Activated CD8-positive, alpha-beta memory T cell treated with anti-CD3 and anti-CD28 coated beads, Interleukin-2, amount 50 U/mL, for 1 hour (primary cell): ENCODE results near the gene GNGT1.
"Not testable (repeated sequence)": the region's sequence is repeated elsewhere in the genome, so short reads cannot be mapped to it uniquely, and the experiment has no call there.

Experiments used
- DNase-seq: peaks from one replicate; pipeline ENCODE4 v3.0.0-alpha.2; 2020; ENCODE audit errors: extremely low read depth

Gene GNGT1

DNA sequence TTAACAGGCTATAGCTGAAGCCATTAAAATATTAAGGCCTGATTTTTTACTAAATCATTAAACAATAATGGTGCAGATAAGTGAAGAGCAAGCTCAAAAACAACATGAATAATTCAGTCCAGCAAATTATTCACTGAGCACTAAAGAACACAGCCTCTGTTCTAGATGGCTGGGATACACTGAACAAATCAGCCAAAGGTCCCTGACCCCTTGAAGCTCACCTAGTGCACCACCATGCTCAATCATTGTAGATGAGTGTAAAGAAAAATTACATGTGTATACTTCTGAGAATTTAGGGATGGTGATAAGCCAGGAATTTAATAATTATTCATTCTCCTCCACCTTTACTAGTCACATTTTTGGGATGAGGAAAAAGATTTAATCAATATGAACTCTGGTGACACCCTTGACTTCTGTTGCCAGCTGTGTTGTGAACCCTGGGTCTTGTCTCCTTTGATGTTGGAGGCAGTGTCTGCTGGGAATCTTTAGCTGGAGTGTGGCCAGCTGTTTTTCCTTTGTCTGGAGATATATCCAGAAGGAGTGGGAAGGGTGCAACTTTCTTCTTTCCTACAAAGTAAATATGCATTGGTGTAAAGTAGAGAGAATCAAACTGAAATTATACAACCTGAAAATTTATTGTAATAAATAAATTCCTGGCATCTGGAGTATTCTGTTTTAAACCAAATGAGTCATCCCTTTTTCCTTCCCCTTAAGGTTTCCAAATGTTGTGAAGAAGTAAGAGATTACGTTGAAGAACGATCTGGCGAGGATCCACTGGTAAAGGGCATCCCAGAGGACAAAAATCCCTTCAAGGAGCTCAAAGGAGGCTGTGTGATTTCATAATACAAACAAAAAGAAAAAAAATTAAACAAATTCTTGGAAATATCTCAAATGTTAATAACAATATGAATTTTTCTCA, 4.0 kb downstream of the GNGT1 start:
- DNase-seq: no peak

DNA sequence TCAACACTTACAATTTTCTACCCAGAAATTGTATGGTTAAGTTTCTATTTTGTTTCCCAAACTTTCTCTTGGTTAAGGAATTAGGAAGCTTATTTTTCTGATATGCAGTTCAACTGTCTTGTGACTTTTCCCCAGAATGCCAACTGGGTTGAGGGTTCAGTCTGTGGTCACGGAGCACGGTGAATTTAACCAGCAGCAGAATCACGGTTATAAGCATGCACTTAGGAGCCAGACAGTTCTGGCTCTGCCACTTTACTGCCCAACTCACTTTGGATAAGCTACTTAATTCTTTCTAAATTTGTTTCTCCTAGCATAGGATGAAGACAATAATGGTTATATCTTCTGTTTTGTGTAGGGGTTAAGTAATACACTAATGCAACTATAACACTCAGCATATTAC, 4.9 kb downstream of the GNGT1 start:
- not testable (repeated sequence) for DNase-seq

DNA sequence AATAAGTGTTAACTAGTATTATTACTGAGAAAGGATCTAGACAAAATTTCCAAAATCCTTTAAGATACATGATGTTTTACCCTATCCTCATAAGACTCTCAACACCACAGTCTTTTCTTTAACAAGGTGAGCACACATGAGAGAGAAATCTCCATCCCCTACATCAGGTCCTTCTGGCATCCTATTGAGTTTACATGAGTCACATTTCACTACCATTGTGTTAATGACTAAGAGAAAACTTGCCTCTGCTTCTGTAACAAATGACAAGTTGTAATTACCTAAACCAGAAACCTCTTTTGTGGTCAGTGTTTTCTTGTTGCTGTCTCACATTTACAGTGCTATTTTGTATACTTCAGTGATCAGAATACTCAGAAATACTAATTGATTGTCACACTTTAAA, 5.3 kb downstream of the GNGT1 start:
- DNase-seq: not testable (repeated sequence)

DNA sequence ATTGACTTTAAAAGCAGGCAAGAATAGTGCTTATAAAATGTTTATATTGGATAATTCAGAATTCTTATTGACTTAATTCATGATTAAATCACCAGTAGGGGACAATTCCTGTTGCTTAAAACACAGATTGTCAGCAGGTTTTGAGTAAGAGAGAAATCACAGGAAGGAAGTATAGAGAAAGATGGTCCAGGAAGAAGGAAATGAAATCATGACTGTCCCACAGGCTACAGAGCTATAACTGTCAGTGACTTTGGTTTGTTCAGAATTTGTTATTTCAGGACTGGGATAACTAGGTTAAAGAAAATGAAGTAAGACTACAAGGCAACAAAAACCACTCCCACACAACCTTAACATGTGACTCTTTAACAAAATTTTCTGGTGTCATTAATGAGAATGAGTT, 6.8 kb downstream of the GNGT1 start:
- DNase-seq: no peak

DNA sequence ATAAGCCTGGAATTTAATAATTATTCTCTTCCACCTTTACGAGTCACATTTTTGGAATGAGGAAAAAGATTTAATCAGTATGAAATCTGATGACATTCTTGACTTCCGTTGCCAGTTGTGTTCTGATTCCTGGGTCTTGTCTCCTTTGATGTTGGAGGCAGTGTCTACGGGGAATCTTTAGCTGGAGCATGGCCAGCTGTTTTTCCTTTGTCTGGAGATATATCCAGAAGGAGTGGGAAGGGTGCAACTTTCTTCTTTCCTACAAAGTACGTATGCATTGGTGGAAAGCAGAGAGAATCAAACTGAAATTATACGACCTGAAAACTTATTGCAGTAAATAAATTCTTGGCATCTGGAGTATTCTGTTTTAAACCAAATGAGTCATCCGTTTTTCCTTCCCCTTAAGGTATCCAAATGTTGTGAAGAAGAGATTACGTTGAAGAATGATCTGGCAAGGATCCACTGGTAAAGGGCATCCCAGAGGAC, 8.3 kb downstream of the GNGT1 start:
- DNase-seq: no peak

DNA sequence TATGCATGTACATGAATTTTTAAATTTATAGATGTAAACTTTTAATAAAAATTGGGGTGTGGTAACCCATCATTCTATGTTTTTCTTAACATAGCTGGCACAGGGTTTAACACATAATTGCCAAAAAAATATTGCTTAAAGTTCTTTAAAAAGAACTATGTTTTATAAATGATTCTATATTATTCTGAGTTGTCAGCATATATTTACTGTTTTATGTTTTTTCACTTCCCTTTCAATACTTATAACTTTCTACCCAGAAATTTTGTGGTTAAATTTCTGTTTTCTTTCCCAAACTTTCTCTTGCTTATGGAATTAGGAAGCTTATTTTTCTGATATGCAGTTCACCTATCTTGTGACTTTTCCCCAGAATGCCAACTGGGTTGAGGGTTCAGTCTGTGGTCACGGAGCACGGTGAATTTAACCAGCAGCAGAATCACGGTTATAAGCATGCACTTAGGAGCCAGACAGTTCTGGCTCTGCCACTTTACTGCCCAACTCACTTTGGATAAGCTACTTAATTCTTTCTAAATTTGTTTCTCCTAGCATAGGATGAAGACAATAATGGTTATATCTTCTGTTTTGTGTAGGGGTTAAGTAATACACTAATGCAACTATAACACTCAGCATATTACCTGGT, 9.0 kb downstream of the GNGT1 start:
- not testable (repeated sequence) for DNase-seq

DNA sequence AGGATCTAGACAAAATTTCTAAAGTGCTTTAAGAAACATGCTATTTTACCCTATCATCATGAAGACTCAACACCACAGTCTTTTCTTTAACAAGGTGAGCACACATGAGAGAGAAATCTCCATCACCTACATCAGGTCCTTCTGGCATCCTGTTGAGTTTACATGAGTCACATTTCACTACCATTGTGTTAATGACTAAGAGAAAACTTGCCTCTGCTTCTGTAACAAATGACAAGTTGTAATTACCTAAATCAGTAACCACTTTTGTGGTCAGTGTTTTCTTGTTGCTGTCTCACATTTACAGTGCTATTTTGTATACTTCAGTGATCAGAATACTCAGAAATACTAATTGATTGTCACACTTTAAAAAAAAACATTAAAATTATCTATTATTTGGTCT, 9.5 kb downstream of the GNGT1 start:
- not testable (repeated sequence) for DNase-seq

DNA sequence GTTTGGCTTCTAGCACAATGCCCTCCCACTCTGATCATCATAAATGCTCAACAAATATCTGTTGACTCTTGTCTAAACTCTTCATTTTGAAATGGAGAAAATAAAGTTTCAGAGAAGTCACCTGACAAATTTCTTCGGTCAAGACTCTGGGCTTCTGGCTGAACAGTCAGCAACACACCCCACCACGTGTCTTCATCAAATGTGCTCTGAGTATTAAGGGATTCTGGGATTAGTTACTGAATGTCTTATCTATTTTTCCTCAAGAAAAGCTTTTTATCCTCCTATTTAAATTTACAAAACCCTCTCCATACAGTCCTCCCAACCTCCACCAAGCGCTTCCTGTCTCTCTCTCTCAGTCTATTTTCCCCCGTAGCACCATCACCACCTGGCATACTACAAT, 9.9 kb downstream of the GNGT1 start:
- not testable (repeated sequence) for DNase-seq

DNA sequence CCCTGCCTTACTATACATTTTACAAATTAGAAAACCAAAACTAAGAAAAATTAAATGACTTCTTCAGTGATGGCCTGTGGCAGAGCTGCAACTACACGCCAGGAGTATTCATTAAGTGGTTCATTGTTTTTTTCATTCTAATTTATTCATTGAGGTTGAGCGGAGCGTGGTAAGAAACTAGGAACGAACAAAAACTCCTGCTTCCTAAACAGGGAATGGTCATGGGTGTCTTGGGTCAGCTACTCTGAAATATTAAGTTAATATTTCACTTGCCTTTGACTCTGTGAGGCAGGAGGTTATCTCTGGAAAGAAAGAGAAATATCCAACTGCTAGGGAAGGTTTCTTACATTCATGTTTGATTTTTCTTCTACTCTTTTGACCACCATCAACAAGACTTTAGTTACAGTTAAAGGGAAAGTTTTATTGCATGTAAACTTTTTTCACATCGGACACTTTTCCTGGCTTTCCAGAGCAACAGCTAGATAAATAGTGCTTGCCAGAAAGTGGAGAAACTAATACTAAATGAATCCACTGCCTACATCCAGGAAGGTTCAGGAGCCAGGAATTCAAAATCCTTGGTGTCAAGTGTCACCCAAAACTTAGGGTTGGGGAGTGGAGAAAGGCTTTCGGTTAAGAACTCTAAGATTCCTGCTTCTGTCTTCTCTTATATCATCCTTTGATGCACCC, 14.3 kb downstream of the GNGT1 start:
- no peak for DNase-seq

DNA sequence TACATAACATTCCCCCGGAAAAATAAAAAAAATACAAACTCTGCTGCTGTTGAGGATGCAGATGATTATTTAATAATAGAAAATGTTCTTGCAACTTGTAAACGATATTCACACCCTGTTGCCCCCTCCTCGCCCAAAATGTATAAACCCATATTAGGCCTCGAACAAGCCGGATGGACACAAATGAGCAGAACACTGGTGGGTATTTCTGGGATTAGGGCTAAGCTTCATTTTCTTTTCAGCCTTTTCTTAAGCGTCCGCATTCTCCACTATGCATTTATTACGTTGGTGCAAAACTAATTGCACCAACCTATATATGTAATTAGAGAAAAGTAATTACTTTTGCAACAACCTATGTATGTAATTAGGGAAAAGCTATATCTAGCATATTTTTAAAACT, 14.8 kb downstream of the GNGT1 start:
- no peak for DNase-seq

DNA sequence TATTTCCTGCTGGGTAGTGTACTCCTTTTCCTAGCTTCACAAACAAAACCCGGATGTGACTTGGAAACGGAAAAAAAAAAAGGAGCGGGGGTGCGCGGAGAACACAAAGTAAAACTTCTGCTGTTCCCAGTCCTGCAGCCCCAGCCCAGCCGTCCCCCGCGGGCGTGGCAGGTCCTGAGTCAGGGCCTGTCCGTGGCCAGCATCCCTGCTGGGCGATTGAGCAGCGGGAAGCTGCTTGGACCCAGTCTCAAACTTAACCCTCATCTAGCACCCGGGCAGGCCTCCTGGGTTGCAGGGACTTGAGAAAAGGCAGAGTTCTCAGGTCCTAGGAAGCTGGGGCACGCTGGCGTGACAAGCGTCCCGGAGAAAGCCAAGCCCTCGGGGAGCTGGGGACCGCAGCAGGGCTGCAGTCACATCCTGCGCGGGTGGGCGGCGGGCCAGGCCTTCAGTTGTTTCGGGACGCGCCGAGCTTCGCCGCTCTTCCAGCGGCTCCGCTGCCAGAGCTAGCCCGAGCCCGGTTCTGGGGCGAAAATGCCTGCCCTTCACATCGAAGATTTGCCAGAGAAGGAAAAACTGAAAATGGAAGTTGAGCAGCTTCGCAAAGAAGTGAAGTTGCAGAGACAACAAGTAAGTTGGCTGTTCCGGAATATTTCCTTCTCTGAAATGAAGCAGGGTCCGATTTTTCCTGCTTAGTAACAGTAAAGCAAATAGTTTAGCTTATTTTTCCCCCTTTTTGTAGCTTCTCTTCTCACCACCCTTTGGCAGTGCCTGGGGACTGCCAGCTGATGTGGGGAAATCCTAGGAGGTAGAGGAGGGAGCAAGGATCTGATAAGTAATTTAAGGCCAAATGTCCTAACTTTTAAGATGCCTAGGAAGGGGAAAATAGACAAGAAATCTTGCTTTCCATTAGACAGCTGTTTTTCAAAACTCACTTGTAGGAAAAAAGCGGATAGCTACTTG, 15.5 kb downstream of the GNGT1 start, which contains the start of gene GNG11:
Gene GNG11 (plus strand): TSS at position 129 of the 960 bp plus-strand sequence. CDS start 403 bp downstream, at position 532.
- no peak for DNase-seq

DNA sequence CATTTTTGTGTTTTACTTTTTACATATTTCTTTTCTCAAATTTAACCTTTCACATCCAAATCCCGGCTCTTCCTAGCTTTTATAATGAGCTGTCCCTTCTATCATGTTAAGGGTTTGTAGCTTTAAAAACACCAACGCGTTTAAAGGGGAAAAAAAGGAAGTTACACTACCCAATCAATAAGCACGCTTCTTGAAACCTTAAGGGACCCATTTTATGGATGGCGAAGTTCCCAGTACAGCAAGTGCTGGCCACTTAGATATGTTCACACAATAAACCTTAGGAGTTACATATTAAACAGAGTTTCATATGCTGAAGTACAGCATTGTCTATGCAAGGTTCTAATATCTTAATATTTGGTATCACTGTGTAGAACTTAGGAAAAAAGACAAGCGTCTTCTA, 16.9 kb downstream of the GNGT1 start:
- DNase-seq: no peak

DNA sequence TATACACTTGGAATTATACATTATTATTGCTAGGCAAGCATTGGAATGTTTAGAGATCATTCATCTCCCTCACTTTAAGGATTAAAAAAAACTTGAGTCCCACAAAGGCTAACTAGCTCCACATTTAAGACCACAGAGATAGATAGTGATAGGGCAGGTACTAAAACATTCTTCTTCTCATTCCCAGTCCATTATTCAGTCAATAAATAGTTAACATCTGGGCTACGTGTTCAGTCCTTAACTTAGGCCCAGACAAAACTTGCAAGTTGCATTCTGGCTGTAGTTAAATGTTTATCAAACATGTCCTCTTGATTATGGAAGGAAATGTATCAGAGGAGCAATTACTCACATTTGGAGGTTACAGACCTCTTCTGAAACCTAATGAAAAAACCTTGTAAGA, 17.6 kb downstream of the GNGT1 start:
- no peak for DNase-seq

DNA sequence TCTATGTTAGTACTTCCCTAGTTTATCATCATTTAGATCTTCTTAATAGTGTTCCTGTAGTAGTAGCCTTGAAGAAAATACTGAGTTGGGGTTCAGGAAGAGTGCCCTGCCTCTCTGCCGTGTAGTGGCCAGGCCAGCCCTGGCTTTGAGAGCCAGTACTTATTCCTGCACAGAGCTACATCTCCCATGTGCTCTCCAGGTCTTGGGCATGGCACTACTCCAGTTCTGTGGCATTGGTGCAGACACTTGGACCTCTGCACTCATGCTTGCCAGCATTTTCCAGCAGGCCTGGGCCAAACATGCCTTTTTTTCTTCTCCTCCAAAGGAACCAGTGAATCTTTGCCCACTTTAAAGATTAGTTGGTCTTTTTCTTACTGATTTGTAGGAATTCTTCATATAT, 20.4 kb downstream of the GNGT1 start:
- no peak for DNase-seq

DNA sequence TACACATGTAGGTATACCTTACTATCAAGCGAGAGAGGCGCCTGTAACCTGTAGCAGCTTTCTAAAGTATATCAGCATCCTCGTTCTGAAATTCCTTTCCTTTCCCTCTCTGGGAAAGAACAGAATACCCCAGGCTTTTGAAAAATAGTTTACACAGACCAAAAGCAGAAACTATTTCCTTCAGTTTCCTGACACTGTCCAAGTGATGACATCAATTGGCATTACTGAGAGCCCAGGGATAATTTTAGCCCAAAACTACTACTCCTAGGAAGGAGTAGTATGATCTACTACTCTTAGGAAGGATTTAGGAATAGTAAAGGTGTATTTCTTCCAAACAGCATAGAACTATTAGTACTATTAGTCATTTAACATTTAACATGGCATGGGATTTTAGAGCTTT, 21.2 kb downstream of the GNGT1 start:
- no peak for DNase-seq

DNA sequence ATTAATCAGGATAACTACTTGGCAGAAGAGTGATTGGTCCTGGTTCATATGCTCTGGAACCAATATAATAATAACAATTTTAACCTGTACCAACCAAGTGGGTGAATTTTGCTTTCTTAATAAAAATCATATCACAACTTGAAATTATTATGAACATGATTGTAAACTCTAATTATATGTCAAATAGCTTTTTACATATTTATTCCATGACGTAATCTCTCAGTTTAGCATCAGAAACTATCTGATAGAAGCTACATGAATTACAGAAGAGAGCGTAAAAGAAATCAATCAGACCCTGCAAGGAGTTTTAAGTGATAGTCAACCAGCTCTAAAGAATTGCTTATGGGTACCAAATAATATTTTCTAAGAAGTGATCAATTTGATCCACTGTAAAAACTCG, 25.3 kb downstream of the GNGT1 start:
- no peak for DNase-seq

DNA sequence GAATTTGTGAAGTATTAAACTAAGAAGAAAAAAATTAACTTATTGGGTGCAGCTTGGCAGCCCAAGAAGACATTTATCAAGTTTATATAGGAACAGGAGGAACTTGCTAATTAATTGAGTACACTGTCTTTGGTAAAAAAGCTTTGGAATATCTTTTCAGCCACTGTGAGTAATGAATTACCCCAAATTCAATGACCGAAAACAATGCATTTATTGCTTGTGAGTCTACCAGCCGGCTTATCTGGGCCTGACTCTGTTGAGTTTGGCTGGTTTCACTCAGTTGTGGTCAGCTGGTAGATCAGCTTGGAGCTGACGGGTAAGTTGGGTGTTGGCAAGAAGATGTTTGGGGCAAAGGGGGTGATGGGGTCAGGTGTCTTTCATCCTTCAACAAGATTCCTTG, 26.8 kb downstream of the GNGT1 start:
- no peak for DNase-seq

DNA sequence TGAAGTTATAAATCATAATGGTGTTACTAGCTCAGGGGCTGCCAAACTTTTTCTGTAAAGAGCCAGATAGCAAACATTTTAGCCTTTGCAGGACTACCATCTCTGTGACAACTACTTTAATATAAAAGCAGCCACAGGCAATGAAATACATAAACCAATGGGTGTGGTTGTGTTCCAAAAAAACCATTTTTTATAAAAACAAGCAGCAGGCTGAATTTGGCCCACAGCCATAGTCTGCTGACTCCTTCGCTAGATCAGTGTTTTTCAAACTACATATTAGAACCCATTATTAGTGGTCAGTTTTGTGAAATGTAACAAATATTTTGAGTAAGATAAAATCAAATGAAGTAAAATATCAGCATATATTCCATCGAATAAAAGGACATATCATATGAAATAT, 28.7 kb downstream of the GNGT1 start:
- DNase-seq: no peak

DNA sequence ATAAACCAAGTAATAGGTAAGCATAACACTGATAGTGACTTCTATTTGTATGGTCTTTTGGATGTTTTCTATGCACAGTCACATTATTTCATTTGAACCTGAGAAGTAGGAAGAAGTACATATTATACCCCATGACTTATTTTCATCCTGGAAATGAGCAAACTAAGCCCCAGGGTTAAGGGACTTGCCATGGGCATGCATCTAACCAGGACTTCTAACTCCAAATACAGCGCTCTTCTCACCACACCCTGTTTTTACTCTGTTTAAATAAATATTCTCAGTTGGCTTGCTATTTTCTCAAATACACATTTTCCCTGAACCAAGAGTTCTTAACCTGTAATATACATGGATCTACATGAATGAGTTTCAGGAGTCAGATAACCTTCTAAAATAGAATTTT, 31.5 kb downstream of the GNGT1 start:
- no peak for DNase-seq

DNA sequence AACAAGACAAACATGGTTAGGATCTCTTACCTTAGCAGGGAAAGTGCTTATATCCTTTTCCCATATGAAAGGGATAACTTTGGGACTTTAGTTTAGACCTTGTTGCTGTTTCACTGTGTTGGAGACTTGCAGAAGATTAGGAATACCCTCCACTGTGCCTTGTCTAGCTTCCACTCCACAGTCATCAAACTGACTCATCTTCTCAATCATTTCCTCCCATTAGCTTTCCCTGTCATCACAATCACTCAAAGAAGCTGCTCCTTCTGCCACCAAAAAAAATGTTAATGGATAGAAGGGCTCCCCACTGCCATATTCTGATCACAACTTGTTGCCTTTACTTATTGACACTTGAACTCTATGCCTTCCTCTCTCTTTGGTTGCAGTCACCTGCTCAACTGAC, 31.9 kb downstream of the GNGT1 start:
- DNase-seq: no peak

DNA sequence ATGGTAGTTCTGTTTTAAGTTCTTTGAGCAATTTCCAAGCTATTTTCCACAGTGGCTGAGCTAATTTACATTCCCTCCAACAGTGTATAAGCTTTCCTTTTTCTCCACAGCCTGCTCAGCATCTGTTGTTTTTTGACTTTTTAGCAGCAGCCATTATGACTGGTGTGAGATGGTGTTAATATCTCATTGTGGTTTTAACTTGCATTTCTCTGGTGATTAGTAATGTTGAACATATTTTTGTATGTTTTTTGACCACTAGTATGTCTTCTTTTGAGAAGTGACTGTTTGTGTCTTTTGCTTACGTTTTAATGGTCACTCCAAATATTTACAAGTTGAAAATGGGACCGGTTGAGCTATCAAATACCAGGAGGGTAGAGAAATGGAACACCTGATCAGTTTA, 35.6 kb downstream of the GNGT1 start:
- no peak for DNase-seq
